Smooth muscle cell (in vitro differentiated cells): Measurements from ENCODE around the gene PPARGC1A. TPM values are rescaled to one million over a fixed set of nuclear protein-coding genes. Genes with fewer than 3 reads are reported as not detected.

Experiments
- DNase-seq: peaks from one replicate; lab custom pipeline; 2025; ENCODE audit not compliant: unreplicated experiment; lab: John Stamatoyannopoulos, UW
- H2AFZ ChIP-seq: fragments of 200-600 bp; sonication (generic); 2 replicates; pipeline ENCODE4 v1.6.0; 2016; ENCODE audit warnings: antibody characterized with exemption, low read depth, mild to moderate bottlenecking
- H3F3A ChIP-seq: fragments of 200-600 bp; sonication (generic); 2 replicates; pipeline ENCODE4 v1.6.0; 2017; ENCODE audit warnings: antibody characterized with exemption, low read depth
- H3K27ac ChIP-seq: fragments of 200-600 bp; sonication (generic); 2 replicates; pipeline ENCODE4 v1.5.1; 2016; ENCODE audit warnings: low read depth, mild to moderate bottlenecking
- H3K27me3 ChIP-seq: fragments of 200-600 bp; sonication (generic); 2 replicates; pipeline ENCODE4 v1.6.1; 2016; ENCODE audit warnings: low read depth, mild to moderate bottlenecking
- H3K36me3 ChIP-seq: fragments of 200-600 bp; sonication (generic); 2 replicates; pipeline ENCODE4 v1.5.1; 2016; ENCODE audit warnings: low read depth
- H3K4me1 ChIP-seq: fragments of 200-600 bp; sonication (generic); 2 replicates; pipeline ENCODE4 v1.5.1; 2016; ENCODE audit warnings: low read depth
- H3K4me2 ChIP-seq: fragments of 200-600 bp; sonication (generic); 2 replicates; pipeline ENCODE4 v1.6.0; 2016; ENCODE audit warnings: mild to moderate bottlenecking
- H3K4me3 ChIP-seq: fragments of 200-600 bp; sonication (generic); 2 replicates; pipeline ENCODE4 v1.5.1; 2016; ENCODE audit warnings: mild to moderate bottlenecking
- H3K79me2 ChIP-seq: fragments of 200-600 bp; sonication (generic); 2 replicates; pipeline ENCODE4 v1.6.0; 2016; ENCODE audit warnings: low read depth, mild to moderate bottlenecking
- H3K9ac ChIP-seq: fragments of 200-600 bp; sonication (generic); 2 replicates; pipeline ENCODE4 v1.6.0; 2016; ENCODE audit warnings: low read depth
- H3K9me3 ChIP-seq: fragments of 200-600 bp; sonication (generic); replicated peaks from 2 replicates; pipeline ENCODE4 v1.5.1; 2016; ENCODE audit warnings: low read depth
- H4K20me1 ChIP-seq: fragments of 200-600 bp; sonication (generic); 2 replicates; pipeline ENCODE4 v1.6.0; 2016; ENCODE audit warnings: low read depth
- CTCF ChIP-seq: fragments of 200-600 bp; sonication (generic); IDR thresholded peaks from 2 replicates; pipeline ENCODE4 v1.5.1; 2017; ENCODE audit warnings: borderline replicate concordance, mild to moderate bottlenecking, antibody characterized with exemption; ENCODE audit not compliant: insufficient read depth, poor library complexity, severe bottlenecking
- WGBS: methylation state at CpG from one replicate; pipeline ENCODE4 v1.1.7; 2016; ENCODE audit warnings: low lambda C conversion rate; 5-methylcytosine and 5-hydroxymethylcytosine counted together
- polyA plus RNA-seq: library from polyadenylated mRNA; unstranded; fragments of >200 nt; fragmentation: Nextera tagmentation; extraction: Ambion mirVana; gene quantifications from 2 replicates; pipeline ENCODE4 v1.2.1, GENCODE V29; 2016
- total RNA-seq: library from RNA; depleted of rRNA; stranded (reverse); fragments of >200 nt; gene quantifications from 2 replicates; pipeline ENCODE4 v1.2.3, GENCODE V29; 2014

Gene PPARGC1A
- total and polyA plus RNA-seq, 2 experiments from 2014 or later: 0.25 to 2.8 TPM

GRCh38 chr4:23906839-23907238, 17.0 kb upstream of the PPARGC1A start:
- H3K4me3 ChIP-seq: no peak overlapping the region
- no peaks in the 10 kb centered on the region for H3K9me3 ChIP-seq
- H3K79me2 ChIP-seq: no peaks in the 10 kb centered on the region
- DNase-seq: no peak
- no peaks in the 10 kb centered on the region for H4K20me1 ChIP-seq
- H3K27ac ChIP-seq: no peak overlapping the region
- TF ChIP-seq CTCF: no peak
- no peak overlapping the region for H3K4me2 ChIP-seq
- no peaks in the 10 kb centered on the region for H3F3A ChIP-seq
- H3K27me3 ChIP-seq: no peaks in the 10 kb centered on the region
- no peaks in the 10 kb centered on the region for H3K4me1 ChIP-seq
- H2AFZ ChIP-seq: no peak overlapping the region
- WGBS: 89% methylated on average over 3 of the region's 3 CpGs
- no peak overlapping the region for H3K9ac ChIP-seq
- H3K36me3 ChIP-seq: no peaks in the 10 kb centered on the region

- Histone ChIP-seq H3K36me3 (no peaks in the 10 kb centered on the region), H3K9me3 (no peaks in the 10 kb centered on the region), H3K79me2 (no peaks in the 10 kb centered on the region), H2AFZ (no peak overlapping the region), H3K4me1 (no peaks in the 10 kb centered on the region), H4K20me1 (no peaks in the 10 kb centered on the region), H3K27me3 (no peaks in the 10 kb centered on the region), H3K27ac (no peak overlapping the region), H3K4me3 (no peak overlapping the region), H3F3A (no peaks in the 10 kb centered on the region), H3K4me2 (no peak overlapping the region), H3K9ac (no peak overlapping the region)
- WGBS: 84% methylated on average over 5 of the region's 5 CpGs
- TF ChIP-seq CTCF: no peak
- no peak for DNase-seq
These were observed 14.8 kb upstream of the PPARGC1A start for GRCh38 chr4:23904639-23905071.

- Histone ChIP-seq H3K4me1 (no peaks in the 10 kb centered on the region), H4K20me1 (no peaks in the 10 kb centered on the region), H3K9ac (no peak overlapping the region), H3K4me2 (no peak overlapping the region), H3K79me2 (no peaks in the 10 kb centered on the region), H3K4me3 (no peak overlapping the region), H3K36me3 (no peaks in the 10 kb centered on the region), H3K9me3 (no peaks in the 10 kb centered on the region), H3K27ac (no peak overlapping the region), H2AFZ (no peak overlapping the region), H3F3A (no peaks in the 10 kb centered on the region), H3K27me3 (no peaks in the 10 kb centered on the region)
- WGBS: 86% methylated on average over 7 of the region's 7 CpGs
- DNase-seq: no peak
- no peak for TF ChIP-seq CTCF
These were observed 14.1 kb upstream of the PPARGC1A start for GRCh38 chr4:23903859-23904438.

GRCh38 chr4:23902222-23902804, 12.5 kb upstream of the PPARGC1A start:
- peak; percentile 19 for TF ChIP-seq CTCF
- 89% methylated on average over 4 of the region's 4 CpGs for WGBS

More at GRCh38 chr4:23902222-23902804, 12.5 kb upstream of the PPARGC1A start:
- no peak for DNase-seq
- no peaks in the 10 kb centered on the region for H4K20me1 ChIP-seq
- H3K4me2 ChIP-seq: no peak overlapping the region
- no peak overlapping the region for H3K9ac ChIP-seq
- H3K4me3 ChIP-seq: no peak overlapping the region
- no peaks in the 10 kb centered on the region for H3K36me3 ChIP-seq
- no peaks in the 10 kb centered on the region for H3F3A ChIP-seq
- H3K27ac ChIP-seq: no peak overlapping the region
- no peak overlapping the region for H2AFZ ChIP-seq
- H3K4me1 ChIP-seq: no peaks in the 10 kb centered on the region
- no peaks in the 10 kb centered on the region for H3K9me3 ChIP-seq
- no peaks in the 10 kb centered on the region for H3K79me2 ChIP-seq
- H3K27me3 ChIP-seq: no peaks in the 10 kb centered on the region
